Sigmoid colon (tissue), 7 donors: ENCODE results near the gene CYP27B1. TPM values are rescaled to one million over a fixed set of nuclear protein-coding genes. Genes with fewer than 3 reads are reported as not detected.

Source experiments
- DNase-seq: peaks from one replicate; pipeline ENCODE4 v3.0.0-alpha.2; 2019
- H3K27ac ChIP-seq, 4 donors: fragments of 200-600 bp; sonication (generic); one replicate each; pipeline ENCODE4 v1.5.1; 2016 to 2019; ENCODE audit warnings: mild to moderate bottlenecking in 1 of 4
- H3K27me3 ChIP-seq, 3 donors: fragments of 200-600 bp; sonication (generic); one replicate each; pipeline ENCODE4 v1.5.1; 2019; ENCODE audit warnings: mild to moderate bottlenecking in 1 of 3
- H3K36me3 ChIP-seq, 4 donors: fragments of 200-600 bp; sonication (generic); one replicate each; pipeline ENCODE4 v1.5.1; 2016 to 2019
- H3K4me1 ChIP-seq, 4 donors: fragments of 200-600 bp; sonication (generic); one replicate each; pipeline ENCODE4 v1.5.1; 2017 to 2019
- H3K4me3 ChIP-seq, 4 donors: fragments of 200-600 bp; sonication (generic); one replicate each; pipeline ENCODE4 v1.5.1; 2017 to 2019; ENCODE audit warnings: mild to moderate bottlenecking in 2 of 4, moderate library complexity in 1 of 4
- H3K9me3 ChIP-seq, 4 donors: fragments of 200-600 bp in 3 of 4; sonication (generic) in 3 of 4; one replicate each; pipeline versions ENCODE4 v1.5.1 to v1.6.1; 2013 to 2019
- EP300 ChIP-seq, 4 donors: sonication (generic); formaldehyde crosslinking; IDR thresholded peaks; one replicate each; pipeline ENCODE4 v1.6.1; 2017; ENCODE audit warnings: antibody characterized with exemption in 4 of 4
- POLR2A ChIP-seq, 2 donors: fragments of 450-650 bp; IDR thresholded peaks; one replicate each; pipeline ENCODE4 v1.6.1; 2016; ENCODE audit warnings: antibody characterized with exemption in 2 of 2, mild to moderate bottlenecking in 2 of 2, moderate library complexity in 2 of 2
- POLR2AphosphoS5 ChIP-seq, 4 donors: sonication (generic); formaldehyde crosslinking; IDR thresholded peaks; one replicate each; pipeline ENCODE4 v1.6.1; 2017; ENCODE audit warnings: antibody characterized with exemption in 4 of 4
- WGBS, 2 donors: extraction: QIAGEN DNeasy Blood & Tissue Kit; methylation state at CpG; one replicate each; pipeline ENCODE4 v1.1.7; 2013; 5-methylcytosine and 5-hydroxymethylcytosine counted together
- intact Hi-C: fragments of 100-400 bp; cut with DNase I; formaldehyde crosslinking; loops from one replicate; pipeline ENCODE4 v1.15.1; 2023
- polyA plus RNA-seq, 3 donors: library from polyadenylated mRNA; stranded (reverse); fragments of 200-250 nt; gene quantifications; one replicate each; pipeline ENCODE4 v1.2.3, GENCODE V29; 2013
- total RNA-seq, 4 donors: library from RNA; depleted of rRNA; stranded (reverse); fragments of >200 nt; gene quantifications; one replicate each; pipeline ENCODE4 v1.1.0, GENCODE V29; 2016
- TF ChIP-seq, protein P1 (sequence below), 4 experiments: fragments of 450-650 bp in 3 of 4; fragments of 200-600 bp in 1 of 4; IDR thresholded peaks; one replicate each; pipeline ENCODE4 v1.5.1; 2016 to 2019; ENCODE audit warnings: antibody characterized with exemption in 4 of 4, mild to moderate bottlenecking in 3 of 4, moderate library complexity in 2 of 4
- donor health status: healthy with polysubstance abuse.
- donor health status: Bipolar disorder and iron deficiency.
- donor health status: healthy.

The CYP27B1 gene
- total and polyA plus RNA-seq, 7 donors = 0.28 to 2.0 (median 1.2) TPM; not detected in 4

DNA sequence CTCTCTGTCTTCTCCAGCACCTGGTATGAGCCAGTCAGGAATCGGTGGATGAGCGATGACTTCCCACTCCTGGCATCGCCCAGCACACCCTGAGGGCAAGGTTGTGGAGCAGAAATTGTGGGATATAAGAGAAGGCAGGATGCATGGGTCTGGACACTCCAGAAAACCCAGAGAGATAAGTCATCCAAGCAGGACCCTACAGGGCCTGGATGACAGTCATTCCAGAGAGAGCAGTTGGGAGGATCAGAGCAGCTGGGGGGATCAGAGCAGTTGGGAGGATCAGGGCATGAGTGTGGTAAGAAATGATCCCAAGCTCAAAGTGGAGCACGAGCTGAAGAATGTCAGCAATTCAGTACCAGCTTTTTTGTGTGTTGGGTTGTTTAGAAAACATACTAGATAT is 32.3 kb downstream of the CYP27B1 start:
- Histone ChIP-seq H3K27ac (no peak overlapping the region), H3K36me3 (no peaks in the 10 kb centered on the region), H3K27me3 (peaks cover 52 to 85% (median 64%) of the 10 kb centered on the region in 3 donors), H3K9me3 (no peaks in the 10 kb centered on the region), H3K4me3 (no peak overlapping the region), H3K4me1 (peaks cover 0 to 39% (median 38%) of the 10 kb centered on the region in 4 donors)
- intact Hi-C loops = no loop called here
- 80 to 85% methylated on average over 4 of the region's 4 CpGs for WGBS, 2 donors
- DNase-seq = no peak
- no peak for TF ChIP-seq POLR2A (IDR thresholded peaks at IDR 0.05)
- TF ChIP-seq POLR2AphosphoS5 (IDR thresholded peaks at IDR 0.05) = no peak
- TF ChIP-seq EP300 (IDR thresholded peaks at IDR 0.05) = no peak
- TF ChIP-seq, protein P1, sequence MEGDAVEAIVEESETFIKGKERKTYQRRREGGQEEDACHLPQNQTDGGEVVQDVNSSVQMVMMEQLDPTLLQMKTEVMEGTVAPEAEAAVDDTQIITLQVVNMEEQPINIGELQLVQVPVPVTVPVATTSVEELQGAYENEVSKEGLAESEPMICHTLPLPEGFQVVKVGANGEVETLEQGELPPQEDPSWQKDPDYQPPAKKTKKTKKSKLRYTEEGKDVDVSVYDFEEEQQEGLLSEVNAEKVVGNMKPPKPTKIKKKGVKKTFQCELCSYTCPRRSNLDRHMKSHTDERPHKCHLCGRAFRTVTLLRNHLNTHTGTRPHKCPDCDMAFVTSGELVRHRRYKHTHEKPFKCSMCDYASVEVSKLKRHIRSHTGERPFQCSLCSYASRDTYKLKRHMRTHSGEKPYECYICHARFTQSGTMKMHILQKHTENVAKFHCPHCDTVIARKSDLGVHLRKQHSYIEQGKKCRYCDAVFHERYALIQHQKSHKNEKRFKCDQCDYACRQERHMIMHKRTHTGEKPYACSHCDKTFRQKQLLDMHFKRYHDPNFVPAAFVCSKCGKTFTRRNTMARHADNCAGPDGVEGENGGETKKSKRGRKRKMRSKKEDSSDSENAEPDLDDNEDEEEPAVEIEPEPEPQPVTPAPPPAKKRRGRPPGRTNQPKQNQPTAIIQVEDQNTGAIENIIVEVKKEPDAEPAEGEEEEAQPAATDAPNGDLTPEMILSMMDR (IDR thresholded peaks at IDR 0.05) = no peak

DNA sequence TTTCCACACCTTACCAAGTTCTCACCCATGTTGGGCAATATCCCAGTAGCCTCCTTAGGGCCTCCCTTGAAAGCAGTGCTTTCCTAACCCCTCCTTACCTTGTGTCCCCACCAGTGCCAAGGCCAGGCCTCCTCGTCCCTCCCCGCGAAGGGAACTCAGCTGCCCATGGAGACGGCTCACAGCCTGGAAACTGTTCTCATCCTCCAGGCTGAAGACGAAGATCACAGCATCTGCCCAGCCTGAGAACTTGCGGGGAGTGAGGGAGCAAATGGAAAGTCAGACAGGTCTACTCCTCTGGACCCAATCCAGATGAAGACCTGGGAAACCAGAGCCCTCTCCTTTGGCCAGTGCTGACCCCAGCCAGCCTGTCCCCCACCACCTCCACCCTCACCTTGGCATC is 33.0 kb downstream of the CYP27B1 start:
- WGBS, 2 donors = 73 to 88% methylated on average over 6 of the region's 6 CpGs
- no peak overlapping the region for H3K27ac ChIP-seq
- H3K9me3 ChIP-seq = no peaks in the 10 kb centered on the region
- no peak overlapping the region for H3K4me3 ChIP-seq
- TF ChIP-seq POLR2A (IDR thresholded peaks at IDR 0.05) (no peak), EP300 (IDR thresholded peaks at IDR 0.05) (no peak), POLR2AphosphoS5 (IDR thresholded peaks at IDR 0.05) (no peak)
- TF ChIP-seq, protein P1 (IDR thresholded peaks at IDR 0.05) = no peak
- no peaks in the 10 kb centered on the region for H3K36me3 ChIP-seq
- H3K27me3 ChIP-seq = peaks cover 48 to 79% (median 60%) of the 10 kb centered on the region in 3 donors
- peaks cover 0 to 36% (median 36%) of the 10 kb centered on the region in 4 donors for H3K4me1 ChIP-seq
- intact Hi-C loops = no loop called here
- DNase-seq = no peak

GRCh38 chr12:57732726-57733593 is 33.9 kb downstream of the CYP27B1 start:
- 84 to 89% methylated on average over 11 of the region's 11 CpGs for WGBS, 2 donors
- peaks cover 39 to 72% (median 52%) of the 10 kb centered on the region in 3 donors for H3K27me3 ChIP-seq
- H3K4me3 ChIP-seq = no peak overlapping the region
- intact Hi-C loops = no loop called here
- H3K4me1 ChIP-seq = peaks cover 0 to 27% (median 26%) of the 10 kb centered on the region in 4 donors
- DNase-seq = no peak
- H3K36me3 ChIP-seq = no peaks in the 10 kb centered on the region
- H3K9me3 ChIP-seq = no peaks in the 10 kb centered on the region
- no peak for TF ChIP-seq POLR2AphosphoS5 (IDR thresholded peaks at IDR 0.05)
- H3K27ac ChIP-seq = no peak overlapping the region

DNA sequence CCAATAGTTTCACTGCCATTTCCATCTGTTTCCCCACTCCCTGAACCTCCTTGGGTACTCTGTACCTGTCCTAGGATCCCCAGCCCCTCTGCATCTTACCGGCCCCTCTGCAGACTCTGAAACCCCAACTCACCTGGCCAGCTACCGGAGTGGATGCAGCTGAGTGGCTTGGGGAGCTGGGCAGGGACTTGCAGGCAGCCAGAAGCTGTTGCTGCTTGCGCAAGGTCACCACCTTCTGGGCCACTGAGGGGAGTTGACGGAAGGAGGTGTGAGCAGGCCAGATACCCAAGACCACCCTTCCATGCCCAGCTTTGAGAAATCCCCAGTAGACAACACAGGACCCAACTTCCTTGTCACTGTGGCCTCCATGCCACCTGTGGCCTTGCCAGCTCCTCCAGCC is 34.6 kb downstream of the CYP27B1 start:
- no peak overlapping the region for H3K27ac ChIP-seq
- no peak overlapping the region for H3K4me3 ChIP-seq
- intact Hi-C loops = no loop called here
- peaks cover 32 to 72% (median 52%) of the 10 kb centered on the region in 3 donors for H3K27me3 ChIP-seq
- no peaks in the 10 kb centered on the region for H3K36me3 ChIP-seq
- WGBS, 2 donors = 73 to 77% methylated on average over 4 of the region's 4 CpGs
- DNase-seq = no peak
- TF ChIP-seq EP300 (IDR thresholded peaks at IDR 0.05) (no peak), POLR2A (IDR thresholded peaks at IDR 0.05) (no peak), POLR2AphosphoS5 (IDR thresholded peaks at IDR 0.05) (no peak)
- TF ChIP-seq, protein P1 (IDR thresholded peaks at IDR 0.05) = no peak
- H3K4me1 ChIP-seq = peaks cover 0 to 23% (median 22%) of the 10 kb centered on the region in 4 donors
- no peaks in the 10 kb centered on the region for H3K9me3 ChIP-seq

DNA sequence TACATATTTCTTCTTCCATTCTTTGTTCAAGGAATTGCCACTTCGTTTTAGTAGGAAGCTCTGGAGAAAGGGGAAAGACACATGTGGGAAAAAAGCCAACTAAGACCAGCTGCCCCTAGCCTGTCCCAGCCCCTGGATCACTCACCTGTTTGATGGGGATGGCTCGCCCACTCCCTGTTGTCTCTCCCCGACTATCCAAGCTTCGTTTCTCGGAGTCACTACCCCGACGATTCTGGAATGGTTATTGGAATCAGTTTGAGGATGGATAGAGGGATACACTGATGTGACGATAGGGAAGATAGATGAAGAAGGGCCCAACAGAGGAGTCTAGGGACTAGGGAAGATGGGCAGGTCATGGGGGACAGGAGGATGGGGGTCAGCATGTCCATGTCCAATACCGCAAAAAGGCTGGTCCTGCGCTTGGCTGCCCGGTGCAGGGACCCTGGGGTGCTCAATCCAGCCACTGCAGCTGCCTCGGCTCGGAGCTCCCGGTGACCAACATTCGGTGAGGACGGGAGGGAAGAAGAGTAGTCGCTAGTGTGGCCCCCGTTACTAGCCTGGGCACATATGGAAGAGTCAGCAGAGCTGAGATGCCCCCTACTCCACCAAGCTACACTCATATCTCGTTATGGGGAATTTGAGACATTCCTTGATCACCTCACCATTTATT is 35.3 kb downstream of the CYP27B1 start:
- Histone ChIP-seq H3K4me3 (no peak overlapping the region), H3K9me3 (no peaks in the 10 kb centered on the region), H3K4me1 (peaks cover 0 to 23% (median 22%) of the 10 kb centered on the region in 4 donors), H3K36me3 (no peaks in the 10 kb centered on the region), H3K27ac (no peak overlapping the region), H3K27me3 (peaks cover 25 to 72% (median 52%) of the 10 kb centered on the region in 3 donors)
- DNase-seq = no peak
- TF ChIP-seq, protein P1 (IDR thresholded peaks at IDR 0.05) = no peak
- TF ChIP-seq POLR2AphosphoS5 (IDR thresholded peaks at IDR 0.05) (no peak), EP300 (IDR thresholded peaks at IDR 0.05) (no peak), POLR2A (IDR thresholded peaks at IDR 0.05) (no peak)
- 84 to 86% methylated on average over 19 of the region's 19 CpGs for WGBS, 2 donors
- intact Hi-C loops = no loop called here
